Osteoblast (primary cell): ENCODE measurements around the gene CASKIN2. TPM values are rescaled to one million over a fixed set of nuclear protein-coding genes. Genes with fewer than 3 reads are reported as not detected.

Experiments
- DNase-seq: peaks from one replicate; pipeline ENCODE4 v3.0.0; 2011; ENCODE audit warnings: low spot score, mixed read lengths; ENCODE audit not compliant: insufficient read length; ENCODE audit errors: missing footprints
- H2AFZ ChIP-seq: 2 replicates; pipeline ENCODE4 v1.6.0; 2011; ENCODE audit warnings: mild to moderate bottlenecking, low read length
- H3K27ac ChIP-seq: 2 replicates; pipeline ENCODE4 v1.5.1; 2011; ENCODE audit warnings: mild to moderate bottlenecking, low read depth, low read length, moderate library complexity
- H3K27me3 ChIP-seq: 2 replicates; pipeline ENCODE4 v1.6.0; 2012; ENCODE audit warnings: mild to moderate bottlenecking, control low read depth, inconsistent platforms, low read length, moderate library complexity; ENCODE audit not compliant: insufficient read depth
- H3K36me3 ChIP-seq: 2 replicates; pipeline ENCODE4 v1.5.1; 2011; ENCODE audit warnings: mild to moderate bottlenecking, low read length, control low read depth, moderate library complexity; ENCODE audit not compliant: insufficient read depth
- H3K4me1 ChIP-seq: 2 replicates; pipeline ENCODE4 v1.5.1; 2011; ENCODE audit warnings: mild to moderate bottlenecking, low read length, control low read depth, moderate library complexity; ENCODE audit not compliant: insufficient read depth
- H3K4me2 ChIP-seq: 2 replicates; pipeline ENCODE4 v1.6.0; 2011; ENCODE audit warnings: mild to moderate bottlenecking, low read length; ENCODE audit not compliant: insufficient read depth
- H3K4me3 ChIP-seq: fragments of 200-600 bp; sonication (generic); 3 replicates; pipeline ENCODE4 v1.5.1; 2012; ENCODE audit warnings: mild to moderate bottlenecking, low read length, inconsistent platforms; ENCODE audit not compliant: insufficient read depth
- H3K79me2 ChIP-seq: 2 replicates; pipeline ENCODE4 v1.6.0; 2012; ENCODE audit warnings: mild to moderate bottlenecking, low read length, control low read depth, inconsistent platforms; ENCODE audit not compliant: insufficient read depth
- H3K9me3 ChIP-seq: 2 replicates; pipeline ENCODE4 v1.5.1; 2011; ENCODE audit warnings: low read depth, low read length, control low read depth
- H4K20me1 ChIP-seq: 2 replicates; pipeline ENCODE4 v1.6.0; 2012; ENCODE audit warnings: mild to moderate bottlenecking, low read length, control low read depth; ENCODE audit not compliant: insufficient read depth
- CTCF ChIP-seq: IDR thresholded peaks from 2 replicates; pipeline ENCODE4 v1.5.1; 2011; ENCODE audit warnings: mild to moderate bottlenecking, low read depth, low read length, moderate library complexity; ENCODE audit errors: extremely low read depth
- total RNA-seq: library from RNA; depleted of rRNA; stranded (reverse); fragments of >200 nt; gene quantifications from 2 replicates; pipeline ENCODE4 v1.2.3, GENCODE V29; 2012

Gene CASKIN2
- total RNA-seq, 1 donor, result 8.7 TPM

- no peak for TF ChIP-seq CTCF
- Histone ChIP-seq H3K27ac (no peak overlapping the region), H3K4me1 (peaks cover 4% of the 10 kb centered on the region), H3K4me3 (no peak overlapping the region), H3K9me3 (no peaks in the 10 kb centered on the region), H3K27me3 (no peaks in the 10 kb centered on the region), H3K79me2 (peaks cover 5% of the 10 kb centered on the region), H4K20me1 (peaks cover 22% of the 10 kb centered on the region), H3K4me2 (no peak overlapping the region), H2AFZ (no peak overlapping the region), H3K36me3 (peaks cover 10% of the 10 kb centered on the region)
- peak; percentile 79 for DNase-seq
These were observed 39.1 kb downstream of the CASKIN2 start for GRCh38 chr17:75476271-75476671.

DNA sequence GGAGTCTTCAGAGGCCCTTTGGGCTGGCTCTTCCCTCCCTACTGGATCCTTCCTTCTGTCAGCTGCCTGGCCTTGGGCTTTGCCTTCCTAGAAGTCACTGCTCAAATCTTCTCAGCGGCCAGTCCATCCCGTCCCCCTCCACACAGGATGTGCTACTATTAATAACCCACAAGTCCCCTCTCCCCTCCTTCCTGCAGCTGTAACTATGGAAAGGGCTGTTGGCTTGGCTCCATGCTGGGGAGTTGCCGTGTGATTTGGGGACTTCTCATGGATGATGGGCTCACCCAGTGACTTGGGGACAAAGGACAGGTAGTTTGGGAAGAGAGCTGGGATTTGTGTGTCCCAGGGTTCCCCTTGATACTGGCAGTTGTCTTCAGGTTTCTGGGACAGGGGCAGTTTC lies 39.5 kb downstream of the CASKIN2 start:
- H4K20me1 ChIP-seq, result peaks cover 22% of the 10 kb centered on the region
- peaks cover 4% of the 10 kb centered on the region for H3K4me1 ChIP-seq
- H3K27me3 ChIP-seq, result no peaks in the 10 kb centered on the region
- TF ChIP-seq CTCF, result no peak
- peaks cover 5% of the 10 kb centered on the region for H3K79me2 ChIP-seq
- no peak overlapping the region for H3K27ac ChIP-seq
- H3K4me3 ChIP-seq, result no peak overlapping the region
- H2AFZ ChIP-seq, result no peak overlapping the region
- peaks cover 10% of the 10 kb centered on the region for H3K36me3 ChIP-seq
- peak; percentile 53 for DNase-seq
- H3K9me3 ChIP-seq, result no peaks in the 10 kb centered on the region
- no peak overlapping the region for H3K4me2 ChIP-seq

GRCh38 chr17:75475144-75475835 lies 40.0 kb downstream of the CASKIN2 start:
- no peaks in the 10 kb centered on the region for H3K27me3 ChIP-seq
- peak; percentile 44 for DNase-seq
- H3K4me1 ChIP-seq, result peaks cover 4% of the 10 kb centered on the region
- H3K4me2 ChIP-seq, result no peak overlapping the region
- peaks cover 10% of the 10 kb centered on the region for H3K36me3 ChIP-seq
- H2AFZ ChIP-seq, result no peak overlapping the region
- no peak for TF ChIP-seq CTCF
- H3K4me3 ChIP-seq, result no peak overlapping the region
- peaks cover 5% of the 10 kb centered on the region for H3K79me2 ChIP-seq
- H4K20me1 ChIP-seq, result peaks cover 22% of the 10 kb centered on the region
- no peak overlapping the region for H3K27ac ChIP-seq
- H3K9me3 ChIP-seq, result no peaks in the 10 kb centered on the region

GRCh38 chr17:75474736-75475135 lies 40.6 kb downstream of the CASKIN2 start:
- H3K4me3 ChIP-seq, result no peak overlapping the region
- H3K4me2 ChIP-seq, result no peak overlapping the region
- peaks cover 10% of the 10 kb centered on the region for H3K36me3 ChIP-seq
- H3K4me1 ChIP-seq, result peaks cover 4% of the 10 kb centered on the region
- H3K9me3 ChIP-seq, result no peaks in the 10 kb centered on the region
- TF ChIP-seq CTCF, result no peak
- no peak overlapping the region for H2AFZ ChIP-seq
- no peaks in the 10 kb centered on the region for H3K27me3 ChIP-seq
- no peak for DNase-seq
- H3K27ac ChIP-seq, result no peak overlapping the region
- peaks cover 22% of the 10 kb centered on the region for H4K20me1 ChIP-seq
- H3K79me2 ChIP-seq, result peaks cover 5% of the 10 kb centered on the region
